ENCODE data around the gene SIN3B. TPM values are rescaled to one million over a fixed set of nuclear protein-coding genes. Genes with fewer than 3 reads are reported as not detected.

The SIN3B gene
- total RNA-seq, 3 donors from 2014 or later (not counting 1 experiment from before 2014, with no cell fraction given), result 58.4 to 70.1 (median 60.2) TPM

DNA sequence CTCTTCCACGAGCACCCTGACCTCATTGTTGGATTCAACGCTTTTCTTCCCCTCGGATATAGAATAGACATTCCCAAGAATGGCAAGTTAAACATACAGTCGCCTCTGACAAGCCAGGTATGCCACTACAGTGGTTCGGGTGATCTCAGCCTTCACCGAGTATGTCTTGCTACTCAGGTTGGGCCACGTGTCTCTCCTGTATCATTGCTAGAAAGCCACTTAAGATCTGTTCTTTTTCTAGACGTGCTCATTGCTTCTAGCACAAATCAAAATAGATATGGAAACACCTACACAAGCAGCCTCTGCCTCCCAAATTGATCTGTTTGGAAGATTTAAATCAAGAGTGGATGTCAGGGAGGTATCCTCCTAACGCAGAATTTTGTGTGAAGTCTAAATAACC lies 2.3 kb downstream of the SIN3B start:
- H3K9me3 Mint-ChIP-seq, result no peaks in the 10 kb centered on the region
- no peak for ATAC-seq
- DNase-seq, result no peak
- H3K4me3 Mint-ChIP-seq, result peak overlapping the region; percentile 47
- Histone ChIP-seq H3K27me3 (ENCODE audit: control insufficient read depth, insufficient read depth, low read length) (no peaks in the 10 kb centered on the region), H3K36me3 (ENCODE audit: control insufficient read depth, insufficient read depth, low read length) (peaks cover 27% of the 10 kb centered on the region), H3K4me3 (ENCODE audit: low read length) (no peak overlapping the region), H3K4me1 (ENCODE audit: control insufficient read depth, insufficient read depth, low read length) (peaks cover 28% of the 10 kb centered on the region), H3K9me3 (ENCODE audit: control insufficient read depth, insufficient read depth, low read length) (no peaks in the 10 kb centered on the region), H3K27ac (ENCODE audit: low read length) (no peak overlapping the region)
- TF ChIP-seq, protein P1, sequence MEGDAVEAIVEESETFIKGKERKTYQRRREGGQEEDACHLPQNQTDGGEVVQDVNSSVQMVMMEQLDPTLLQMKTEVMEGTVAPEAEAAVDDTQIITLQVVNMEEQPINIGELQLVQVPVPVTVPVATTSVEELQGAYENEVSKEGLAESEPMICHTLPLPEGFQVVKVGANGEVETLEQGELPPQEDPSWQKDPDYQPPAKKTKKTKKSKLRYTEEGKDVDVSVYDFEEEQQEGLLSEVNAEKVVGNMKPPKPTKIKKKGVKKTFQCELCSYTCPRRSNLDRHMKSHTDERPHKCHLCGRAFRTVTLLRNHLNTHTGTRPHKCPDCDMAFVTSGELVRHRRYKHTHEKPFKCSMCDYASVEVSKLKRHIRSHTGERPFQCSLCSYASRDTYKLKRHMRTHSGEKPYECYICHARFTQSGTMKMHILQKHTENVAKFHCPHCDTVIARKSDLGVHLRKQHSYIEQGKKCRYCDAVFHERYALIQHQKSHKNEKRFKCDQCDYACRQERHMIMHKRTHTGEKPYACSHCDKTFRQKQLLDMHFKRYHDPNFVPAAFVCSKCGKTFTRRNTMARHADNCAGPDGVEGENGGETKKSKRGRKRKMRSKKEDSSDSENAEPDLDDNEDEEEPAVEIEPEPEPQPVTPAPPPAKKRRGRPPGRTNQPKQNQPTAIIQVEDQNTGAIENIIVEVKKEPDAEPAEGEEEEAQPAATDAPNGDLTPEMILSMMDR (IDR thresholded peaks at IDR 0.05), result no peak
- WGBS (ENCODE audit: insufficient coverage), result 95% methylated on average over 9 of the region's 9 CpGs
- H3K36me3 Mint-ChIP-seq, result peaks cover 5% of the 10 kb centered on the region
- H3K27me3 Mint-ChIP-seq (ENCODE audit: low read depth in 2 of 2), result peaks cover 7 to 10% of the 10 kb centered on the region in 2 donors
- intact Hi-C loops (cut with micrococcal nuclease), result no loop called here
- peaks cover 5% of the 10 kb centered on the region in 2 donors for H3K4me1 Mint-ChIP-seq
- H3K27ac Mint-ChIP-seq, result peak overlapping the region in 1 of 2 donors; percentile 23

DNA sequence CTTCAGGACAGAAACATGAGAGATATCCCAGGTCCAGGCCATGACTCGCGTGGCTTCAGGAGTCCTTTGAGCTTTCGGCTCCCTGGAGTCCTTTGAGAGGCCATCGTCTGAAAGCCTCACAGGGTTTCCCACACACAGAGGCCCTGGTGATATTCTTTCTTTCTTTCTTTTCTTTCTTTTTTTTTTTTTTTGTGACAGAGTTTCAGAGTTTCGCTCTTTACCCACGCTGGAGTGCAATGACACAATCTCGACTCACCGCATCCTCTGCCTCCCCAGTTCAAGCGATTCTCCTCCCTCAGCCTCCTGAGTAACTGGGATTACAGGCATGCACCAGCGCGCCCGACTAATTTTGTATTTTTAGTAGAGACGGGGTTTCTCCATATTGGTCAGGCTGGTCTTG lies 5.5 kb downstream of the SIN3B start:
- no peak overlapping the region for H3K27ac Mint-ChIP-seq
- H3K9me3 Mint-ChIP-seq, result no peaks in the 10 kb centered on the region
- intact Hi-C loops (cut with micrococcal nuclease), result no loop called here
- Histone ChIP-seq H3K36me3 (ENCODE audit: control insufficient read depth, insufficient read depth, low read length) (peaks cover 41% of the 10 kb centered on the region), H3K4me3 (ENCODE audit: low read length) (no peak overlapping the region), H3K27me3 (ENCODE audit: control insufficient read depth, insufficient read depth, low read length) (no peaks in the 10 kb centered on the region), H3K4me1 (ENCODE audit: control insufficient read depth, insufficient read depth, low read length) (peaks cover 19% of the 10 kb centered on the region), H3K9me3 (ENCODE audit: control insufficient read depth, insufficient read depth, low read length) (no peaks in the 10 kb centered on the region), H3K27ac (ENCODE audit: low read length) (no peak overlapping the region)
- no peak for DNase-seq
- H3K4me3 Mint-ChIP-seq, result no peak overlapping the region
- 99% methylated on average over 10 of the region's 13 CpGs for WGBS (ENCODE audit: insufficient coverage)
- TF ChIP-seq, protein P1 (IDR thresholded peaks at IDR 0.05), result no peak
- H3K4me1 Mint-ChIP-seq, result peaks cover 5 to 17% of the 10 kb centered on the region in 2 donors
- ATAC-seq, result no peak
- H3K27me3 Mint-ChIP-seq (ENCODE audit: low read depth in 2 of 2), result no peaks in the 10 kb centered on the region
- H3K36me3 Mint-ChIP-seq, result peaks cover 5% of the 10 kb centered on the region

DNA sequence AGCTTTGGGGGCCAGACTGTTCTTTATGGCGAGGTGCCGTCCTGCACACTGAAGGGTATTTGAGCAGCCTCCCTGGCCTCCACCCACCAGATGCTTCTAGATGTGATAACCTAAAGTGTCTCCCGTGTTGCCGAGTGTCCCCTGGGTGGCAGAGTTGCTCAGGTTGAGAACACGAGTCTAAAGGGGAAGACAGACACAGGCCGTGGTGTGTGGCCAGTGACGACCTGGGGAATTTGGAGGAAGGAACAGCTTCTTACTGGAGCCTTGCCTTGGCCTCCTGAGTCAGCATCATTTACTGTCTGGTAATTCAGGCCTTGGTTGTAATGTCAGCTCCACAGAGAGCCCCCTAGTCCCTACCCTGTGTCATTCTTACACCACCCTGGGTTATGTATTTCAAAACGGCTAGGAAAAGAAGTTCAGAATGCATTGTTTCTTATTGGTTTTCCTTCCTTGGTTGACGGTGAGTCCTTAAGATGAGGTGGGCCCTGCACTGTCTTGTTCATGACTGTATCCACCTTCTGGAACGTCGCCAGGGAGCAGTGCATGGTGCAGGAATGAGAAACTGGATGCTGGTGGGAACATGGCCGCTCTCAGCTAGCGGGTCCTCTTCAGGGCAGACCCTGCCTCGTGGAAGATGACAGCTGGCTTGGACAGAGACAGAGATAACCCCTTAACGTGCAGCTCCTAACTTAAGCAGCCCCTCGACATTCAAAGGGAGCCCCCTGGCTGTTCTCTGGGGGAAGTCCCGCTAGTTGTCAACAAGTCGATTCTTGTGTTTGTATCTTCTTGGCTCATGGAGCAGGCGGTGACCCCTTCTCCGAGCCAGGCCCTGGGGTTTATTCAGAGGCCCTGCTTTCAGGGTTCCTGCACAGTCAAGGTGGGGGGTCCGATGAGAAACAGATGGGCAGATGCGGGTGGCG lies 7.2 kb downstream of the SIN3B start:
- DNase-seq, result peak in 1 of 2 donors; percentile 19
- Mint-ChIP-seq H3K27ac (peak overlapping the region in 1 of 2 donors; percentile 44), H3K4me1 (peaks cover 0 to 12% of the 10 kb centered on the region in 2 donors), H3K4me3 (no peak overlapping the region), H3K36me3 (peaks cover 5% of the 10 kb centered on the region), H3K27me3 (ENCODE audit: low read depth in 2 of 2) (no peaks in the 10 kb centered on the region), H3K9me3 (no peaks in the 10 kb centered on the region)
- 81% methylated on average over 23 of the region's 23 CpGs for WGBS (ENCODE audit: insufficient coverage)
- H3K36me3 ChIP-seq (ENCODE audit: control insufficient read depth, insufficient read depth, low read length), result peaks cover 46% of the 10 kb centered on the region
- no peak overlapping the region for H3K4me3 ChIP-seq (ENCODE audit: low read length)
- no peaks in the 10 kb centered on the region for H3K9me3 ChIP-seq (ENCODE audit: control insufficient read depth, insufficient read depth, low read length)
- peaks cover 9% of the 10 kb centered on the region for H3K4me1 ChIP-seq (ENCODE audit: control insufficient read depth, insufficient read depth, low read length)
- no peak overlapping the region for H3K27ac ChIP-seq (ENCODE audit: low read length)
- no peaks in the 10 kb centered on the region for H3K27me3 ChIP-seq (ENCODE audit: control insufficient read depth, insufficient read depth, low read length)
- ATAC-seq, result peak; percentile 58 to 76 (median 72)
- intact Hi-C loops (cut with micrococcal nuclease), result no loop called here
- TF ChIP-seq, protein P1 (IDR thresholded peaks at IDR 0.05), result no peak
